ENCODE results near the gene NDC80.

Gene NDC80

DNA sequence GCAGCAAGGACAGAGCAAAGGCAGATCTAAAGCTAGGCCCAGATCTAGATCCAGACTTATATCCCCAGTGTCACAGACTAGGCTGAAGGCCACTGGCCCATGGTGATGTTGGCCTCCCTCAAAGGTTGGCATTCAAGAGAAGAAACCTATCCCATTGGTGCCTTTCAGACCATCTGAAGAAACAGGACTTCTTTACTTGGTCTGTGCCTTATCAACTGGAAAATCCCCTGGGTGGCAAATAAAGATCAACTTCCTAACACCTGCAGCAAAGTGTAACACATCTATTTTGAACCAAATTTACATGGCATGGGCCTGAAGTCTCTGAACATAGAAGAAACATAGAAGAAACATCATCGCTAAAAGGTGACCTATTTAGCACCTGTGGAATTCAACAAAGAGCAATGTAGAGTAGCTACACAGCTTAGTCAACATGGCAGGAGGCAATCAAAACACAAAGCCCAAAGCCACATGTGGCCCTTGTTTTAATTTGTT lies 35.9 kb upstream of the NDC80 start:
- WGBS, 2 donors (ENCODE audit: extremely low coverage in 2 of 2, insufficient read length in 2 of 2, insufficient replicate concordance in 1 of 2) = no CpG with 5 or more reads among the region's 1 CpG
- H3K23ac ChIP-seq (ENCODE audit: low read depth, low read length, poor library complexity) = no peak overlapping the region
- H2BK5ac ChIP-seq (ENCODE audit: low read length) = no peak overlapping the region
- H2BK120ac ChIP-seq (ENCODE audit: low read depth, low read length) = no peak overlapping the region
- no peak overlapping the region for H2AK5ac ChIP-seq (ENCODE audit: low read depth, low read length)
- H3K79me1 ChIP-seq (ENCODE audit: low read depth, low read length) = no peaks in the 10 kb centered on the region
- peaks cover 0 to 2% of the 10 kb centered on the region in 2 donors for H3K9me3 ChIP-seq (replicated peaks in 1 of 2; ENCODE audit: control insufficient read depth in 2 of 2, insufficient read depth in 1 of 2, low read depth in 1 of 2, low read length in 2 of 2)
- H2BK12ac ChIP-seq (ENCODE audit: low read length) = no peak overlapping the region
- no peak overlapping the region for H3K14ac ChIP-seq (ENCODE audit: low read length)
- H3K27ac ChIP-seq (replicated peaks; ENCODE audit: low read length) = no peak overlapping the region
- H2AFZ ChIP-seq (ENCODE audit: low read length) = no peak overlapping the region
- H3K18ac ChIP-seq (ENCODE audit: low read length) = no peak overlapping the region
- peaks cover 2 to 10% of the 10 kb centered on the region in 2 donors for H3K36me3 ChIP-seq (replicated peaks in 1 of 2; ENCODE audit: control insufficient read depth in 2 of 2, insufficient read depth in 2 of 2, low read length in 2 of 2)
- H3K4me2 ChIP-seq (ENCODE audit: insufficient read depth, low read length, poor library complexity, severe bottlenecking) = no peak overlapping the region
- no peak overlapping the region for H3K4me3 ChIP-seq (ENCODE audit: low read length in 2 of 2)
- H3K4me1 ChIP-seq (ENCODE audit: control insufficient read depth in 2 of 2, insufficient read depth in 1 of 2, low read depth in 1 of 2, low read length in 2 of 2) = no peaks in the 10 kb centered on the region
- DNase-seq (ENCODE audit: low spot score) = no peak
- H4K8ac ChIP-seq (ENCODE audit: low read depth, low read length) = no peak overlapping the region
- H4K91ac ChIP-seq (ENCODE audit: low read depth, low read length, poor library complexity) = no peak overlapping the region
- no peaks in the 10 kb centered on the region for H3K27me3 ChIP-seq (ENCODE audit: control insufficient read depth in 3 of 3, insufficient read depth in 3 of 3, low read depth in 1 of 3, low read length in 3 of 3)
- H2BK15ac ChIP-seq (ENCODE audit: low read length) = no peak overlapping the region
- H3K9ac ChIP-seq (ENCODE audit: low read depth, low read length, poor library complexity) = no peak overlapping the region
- H3K4ac ChIP-seq (ENCODE audit: low read length) = no peak overlapping the region

DNA sequence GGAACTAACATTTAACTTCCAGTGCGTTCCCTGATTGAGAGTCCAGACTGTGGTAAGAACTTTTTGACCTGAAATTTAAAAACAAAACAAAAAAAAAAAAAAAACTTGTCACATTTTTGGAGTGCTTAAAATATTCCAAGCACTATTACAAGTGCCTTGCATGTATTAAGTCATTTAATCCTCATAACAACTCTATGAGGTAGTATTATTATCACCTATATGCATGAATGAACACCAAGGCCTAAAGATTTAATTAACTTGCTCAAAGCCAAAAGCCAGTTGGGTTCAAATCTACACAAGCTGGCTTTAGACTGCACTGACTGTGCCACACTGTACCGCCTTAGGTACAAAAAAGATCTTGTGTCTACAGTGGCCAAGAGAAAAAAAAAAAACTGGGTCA lies 35.3 kb upstream of the NDC80 start:
- H2BK5ac ChIP-seq (ENCODE audit: low read length) = no peak overlapping the region
- WGBS, 2 donors (ENCODE audit: extremely low coverage in 2 of 2, insufficient read length in 2 of 2, insufficient replicate concordance in 1 of 2) = no CpG with 5 or more reads among the region's 2 CpGs
- DNase-seq (ENCODE audit: low spot score) = no peak

DNA sequence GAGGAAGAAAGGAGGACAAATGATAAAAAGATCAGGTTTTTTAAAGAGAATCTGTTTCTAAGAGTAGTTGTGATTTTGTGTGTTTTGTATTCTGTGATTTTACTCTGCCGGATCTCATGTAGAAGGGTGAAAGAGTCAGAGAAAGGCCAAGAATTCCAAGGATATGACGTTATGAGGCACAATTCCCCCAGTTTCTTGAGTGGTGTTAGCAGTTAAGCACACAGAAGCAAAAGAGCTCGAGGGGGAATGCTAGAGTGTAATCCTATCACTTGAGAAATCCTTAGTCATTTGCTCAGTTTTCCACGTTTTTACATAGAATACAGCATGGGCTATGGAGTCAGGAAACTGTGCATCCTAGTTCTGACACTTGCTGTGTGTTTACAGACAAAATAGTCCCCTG lies 34.9 kb upstream of the NDC80 start:
- no peak overlapping the region for H3K4ac ChIP-seq (ENCODE audit: low read length)
- no peak overlapping the region for H2BK5ac ChIP-seq (ENCODE audit: low read length)
- H3K9ac ChIP-seq (ENCODE audit: low read depth, low read length, poor library complexity) = no peak overlapping the region
- H3K23ac ChIP-seq (ENCODE audit: low read depth, low read length, poor library complexity) = no peak overlapping the region
- no peaks in the 10 kb centered on the region for H3K4me1 ChIP-seq (ENCODE audit: control insufficient read depth in 2 of 2, insufficient read depth in 1 of 2, low read depth in 1 of 2, low read length in 2 of 2)
- no peak overlapping the region for H3K4me3 ChIP-seq (ENCODE audit: low read length in 2 of 2)
- H3K4me2 ChIP-seq (ENCODE audit: insufficient read depth, low read length, poor library complexity, severe bottlenecking) = no peak overlapping the region
- no peak overlapping the region for H4K91ac ChIP-seq (ENCODE audit: low read depth, low read length, poor library complexity)
- H3K9me3 ChIP-seq (replicated peaks in 1 of 2; ENCODE audit: control insufficient read depth in 2 of 2, insufficient read depth in 1 of 2, low read depth in 1 of 2, low read length in 2 of 2) = peaks cover 0 to 2% of the 10 kb centered on the region in 2 donors
- H3K27ac ChIP-seq (replicated peaks; ENCODE audit: low read length) = no peak overlapping the region
- no peaks in the 10 kb centered on the region for H3K79me1 ChIP-seq (ENCODE audit: low read depth, low read length)
- H2BK120ac ChIP-seq (ENCODE audit: low read depth, low read length) = no peak overlapping the region
- no CpG with 5 or more reads among the region's 4 CpGs for WGBS, 2 donors (ENCODE audit: extremely low coverage in 2 of 2, insufficient read length in 2 of 2, insufficient replicate concordance in 1 of 2)
- no peak overlapping the region for H2AFZ ChIP-seq (ENCODE audit: low read length)
- no peak overlapping the region for H2BK12ac ChIP-seq (ENCODE audit: low read length)
- H3K27me3 ChIP-seq (ENCODE audit: control insufficient read depth in 3 of 3, insufficient read depth in 3 of 3, low read depth in 1 of 3, low read length in 3 of 3) = no peaks in the 10 kb centered on the region
- no peak overlapping the region for H4K8ac ChIP-seq (ENCODE audit: low read depth, low read length)
- H3K14ac ChIP-seq (ENCODE audit: low read length) = no peak overlapping the region
- no peak overlapping the region for H2BK15ac ChIP-seq (ENCODE audit: low read length)
- H2AK5ac ChIP-seq (ENCODE audit: low read depth, low read length) = no peak overlapping the region
- peaks cover 2 to 10% of the 10 kb centered on the region in 2 donors for H3K36me3 ChIP-seq (replicated peaks in 1 of 2; ENCODE audit: control insufficient read depth in 2 of 2, insufficient read depth in 2 of 2, low read length in 2 of 2)
- H3K18ac ChIP-seq (ENCODE audit: low read length) = no peak overlapping the region
- no peak for DNase-seq (ENCODE audit: low spot score)

More for the DNA sequence above, 35.3 kb upstream of the NDC80 start:
- no peaks in the 10 kb centered on the region for H3K79me1 ChIP-seq (ENCODE audit: low read depth, low read length)
- no peak overlapping the region for H3K4me2 ChIP-seq (ENCODE audit: insufficient read depth, low read length, poor library complexity, severe bottlenecking)
- H3K36me3 ChIP-seq (replicated peaks in 1 of 2; ENCODE audit: control insufficient read depth in 2 of 2, insufficient read depth in 2 of 2, low read length in 2 of 2) = peaks cover 2 to 10% of the 10 kb centered on the region in 2 donors
- no peak overlapping the region for H4K91ac ChIP-seq (ENCODE audit: low read depth, low read length, poor library complexity)
- H2BK12ac ChIP-seq (ENCODE audit: low read length) = no peak overlapping the region
- H3K4me1 ChIP-seq (ENCODE audit: control insufficient read depth in 2 of 2, insufficient read depth in 1 of 2, low read depth in 1 of 2, low read length in 2 of 2) = no peaks in the 10 kb centered on the region
- H2BK120ac ChIP-seq (ENCODE audit: low read depth, low read length) = no peak overlapping the region
- H3K18ac ChIP-seq (ENCODE audit: low read length) = no peak overlapping the region
- H2AFZ ChIP-seq (ENCODE audit: low read length) = no peak overlapping the region
- H3K23ac ChIP-seq (ENCODE audit: low read depth, low read length, poor library complexity) = no peak overlapping the region
- no peak overlapping the region for H3K4ac ChIP-seq (ENCODE audit: low read length)
- H3K9ac ChIP-seq (ENCODE audit: low read depth, low read length, poor library complexity) = no peak overlapping the region
- H4K8ac ChIP-seq (ENCODE audit: low read depth, low read length) = no peak overlapping the region
- H3K27ac ChIP-seq (replicated peaks; ENCODE audit: low read length) = no peak overlapping the region
- no peak overlapping the region for H2BK15ac ChIP-seq (ENCODE audit: low read length)
- H3K27me3 ChIP-seq (ENCODE audit: control insufficient read depth in 3 of 3, insufficient read depth in 3 of 3, low read depth in 1 of 3, low read length in 3 of 3) = no peaks in the 10 kb centered on the region
- H3K9me3 ChIP-seq (replicated peaks in 1 of 2; ENCODE audit: control insufficient read depth in 2 of 2, insufficient read depth in 1 of 2, low read depth in 1 of 2, low read length in 2 of 2) = peaks cover 0 to 2% of the 10 kb centered on the region in 2 donors
- H3K4me3 ChIP-seq (ENCODE audit: low read length in 2 of 2) = no peak overlapping the region
- no peak overlapping the region for H2AK5ac ChIP-seq (ENCODE audit: low read depth, low read length)
- no peak overlapping the region for H3K14ac ChIP-seq (ENCODE audit: low read length)

DNA sequence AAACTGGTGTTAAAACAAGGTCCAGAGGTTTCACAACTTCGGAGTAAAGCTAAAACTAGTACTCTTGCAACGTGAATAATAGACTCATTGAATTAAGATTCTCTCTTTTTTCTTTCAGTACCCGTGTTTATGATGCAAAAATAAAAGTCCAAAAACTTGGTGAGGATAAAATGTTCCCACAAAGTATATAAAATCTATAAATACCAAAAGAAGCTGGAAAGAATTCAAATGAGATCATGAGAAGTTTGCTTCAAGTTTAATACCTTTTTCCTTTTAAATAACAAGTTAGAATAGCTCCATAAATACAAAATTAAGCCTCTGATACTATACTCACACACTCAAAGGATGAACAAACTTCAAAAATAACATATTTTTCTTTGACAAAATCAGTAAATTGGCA lies 34.1 kb upstream of the NDC80 start:
- no peak overlapping the region for H3K27ac ChIP-seq (replicated peaks; ENCODE audit: low read length)
- no peak overlapping the region for H2AFZ ChIP-seq (ENCODE audit: low read length)
- H2AK5ac ChIP-seq (ENCODE audit: low read depth, low read length) = no peak overlapping the region
- H3K18ac ChIP-seq (ENCODE audit: low read length) = no peak overlapping the region
- no peak overlapping the region for H3K4me2 ChIP-seq (ENCODE audit: insufficient read depth, low read length, poor library complexity, severe bottlenecking)
- no peak overlapping the region for H3K23ac ChIP-seq (ENCODE audit: low read depth, low read length, poor library complexity)
- peaks cover 0 to under 1% of the 10 kb centered on the region in 2 donors for H3K9me3 ChIP-seq (replicated peaks in 1 of 2; ENCODE audit: control insufficient read depth in 2 of 2, insufficient read depth in 1 of 2, low read depth in 1 of 2, low read length in 2 of 2)
- no peak overlapping the region for H3K4me3 ChIP-seq (ENCODE audit: low read length in 2 of 2)
- H4K91ac ChIP-seq (ENCODE audit: low read depth, low read length, poor library complexity) = no peak overlapping the region
- H3K4me1 ChIP-seq (ENCODE audit: control insufficient read depth in 2 of 2, insufficient read depth in 1 of 2, low read depth in 1 of 2, low read length in 2 of 2) = no peaks in the 10 kb centered on the region
- DNase-seq (ENCODE audit: low spot score) = no peak
- WGBS, 2 donors (ENCODE audit: extremely low coverage in 2 of 2, insufficient read length in 2 of 2, insufficient replicate concordance in 1 of 2) = no CpG with 5 or more reads among the region's 3 CpGs
- no peak overlapping the region for H3K14ac ChIP-seq (ENCODE audit: low read length)
- H3K79me1 ChIP-seq (ENCODE audit: low read depth, low read length) = no peaks in the 10 kb centered on the region
- H4K8ac ChIP-seq (ENCODE audit: low read depth, low read length) = no peak overlapping the region
- no peaks in the 10 kb centered on the region for H3K27me3 ChIP-seq (ENCODE audit: control insufficient read depth in 3 of 3, insufficient read depth in 3 of 3, low read depth in 1 of 3, low read length in 3 of 3)
- H2BK12ac ChIP-seq (ENCODE audit: low read length) = no peak overlapping the region
- peaks cover 2 to 10% of the 10 kb centered on the region in 2 donors for H3K36me3 ChIP-seq (replicated peaks in 1 of 2; ENCODE audit: control insufficient read depth in 2 of 2, insufficient read depth in 2 of 2, low read length in 2 of 2)
- no peak overlapping the region for H2BK5ac ChIP-seq (ENCODE audit: low read length)
- no peak overlapping the region for H2BK15ac ChIP-seq (ENCODE audit: low read length)
- H3K4ac ChIP-seq (ENCODE audit: low read length) = no peak overlapping the region
- H2BK120ac ChIP-seq (ENCODE audit: low read depth, low read length) = no peak overlapping the region
- no peak overlapping the region for H3K9ac ChIP-seq (ENCODE audit: low read depth, low read length, poor library complexity)
